Vagina (tissue), 2 donors: Measurements from ENCODE around the gene THAP9. TPM values are rescaled to one million over a fixed set of nuclear protein-coding genes. Genes with fewer than 3 reads are reported as not detected.

Experiments
- DNase-seq, 2 donors: peaks; one replicate each; pipeline ENCODE4 v3.0.0-alpha.2; 2017; ENCODE audit errors: extremely low spot score in 2 of 2
- H3K27ac ChIP-seq: fragments of 200-600 bp; sonication (generic); one replicate; pipeline ENCODE4 v1.5.1; 2019
- H3K27me3 ChIP-seq: fragments of 200-600 bp; sonication (generic); one replicate; pipeline ENCODE4 v1.5.1; 2019
- H3K36me3 ChIP-seq, 2 donors: fragments of 200-600 bp; sonication (generic); one replicate each; pipeline ENCODE4 v1.5.1; 2017 to 2019
- H3K4me1 ChIP-seq: fragments of 200-600 bp; sonication (generic); one replicate; pipeline ENCODE4 v1.5.1; 2019
- H3K4me3 ChIP-seq, 2 donors: fragments of 200-600 bp; sonication (generic); 1 replicate in 1 of 2; 2 replicates in 1 of 2; pipeline ENCODE4 v1.5.1; 2016 to 2019
- H3K9me3 ChIP-seq: fragments of 200-600 bp; sonication (generic); one replicate; pipeline ENCODE4 v1.5.1; 2019
- POLR2A ChIP-seq, 2 donors: fragments of 450-650 bp; IDR thresholded peaks; one replicate each; pipeline ENCODE4 v1.6.1; 2017; ENCODE audit warnings: antibody characterized with exemption in 2 of 2, mild to moderate bottlenecking in 2 of 2, moderate library complexity in 2 of 2
- POLR2AphosphoS5 ChIP-seq, 2 donors: sonication (generic); formaldehyde crosslinking; IDR thresholded peaks; one replicate each; pipeline ENCODE4 v1.9.0; 2017; ENCODE audit warnings: antibody characterized with exemption in 2 of 2, mild to moderate bottlenecking in 2 of 2, low read depth in 1 of 2; ENCODE audit not compliant: insufficient read depth in 1 of 2
- intact Hi-C: fragments of 100-400 bp; cut with DNase I; formaldehyde crosslinking; loops from one replicate; pipeline ENCODE4 v1.15.1; 2023
- total RNA-seq: library from RNA; depleted of rRNA; stranded (reverse); fragments of >200 nt; gene quantifications from one replicate; pipeline ENCODE4 v1.2.3, GENCODE V29; 2016
- TF ChIP-seq, protein P1 (sequence below), 3 experiments: fragments of 450-650 bp in 2 of 3; fragments of 200-600 bp in 1 of 3; sonication (generic) in 1 of 3; IDR thresholded peaks; one replicate each; pipeline ENCODE4 v1.5.1; 2017 to 2019; ENCODE audit warnings: antibody characterized with exemption in 3 of 3, mild to moderate bottlenecking in 2 of 3, moderate library complexity in 2 of 3

THAP9 gene
- total RNA-seq, 1 donor from 2014 or later: 4.2 TPM

DNA sequence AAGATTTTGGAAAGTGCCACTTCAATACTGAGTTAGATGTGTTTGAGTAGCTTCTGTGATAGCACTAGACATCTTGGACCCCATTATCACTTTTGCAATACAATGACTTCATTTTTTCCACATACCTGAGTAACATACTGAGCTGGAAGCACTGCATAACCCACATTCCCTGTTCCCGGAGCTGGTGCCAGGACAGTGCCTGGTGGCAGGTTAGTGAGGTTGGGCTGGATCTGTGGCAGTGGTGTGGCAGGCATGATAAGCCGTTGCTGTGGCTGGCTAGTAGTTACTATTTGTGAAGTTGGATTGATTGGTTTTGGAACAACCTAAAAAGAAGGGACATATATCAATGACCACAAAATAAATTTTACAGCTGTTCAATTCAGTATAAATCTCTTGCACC lies 38.9 kb downstream of the THAP9 start:
- no peak for DNase-seq
- Histone ChIP-seq H3K27me3 (no peaks in the 10 kb centered on the region), H3K27ac (no peak overlapping the region), H3K36me3 (peaks cover 0 to 37% of the 10 kb centered on the region in 2 donors), H3K4me1 (no peaks in the 10 kb centered on the region), H3K9me3 (no peaks in the 10 kb centered on the region), H3K4me3 (no peak overlapping the region)
- intact Hi-C loops: no loop called here
- TF ChIP-seq POLR2A (IDR thresholded peaks at IDR 0.05) (no peak), POLR2AphosphoS5 (IDR thresholded peaks at IDR 0.05; ENCODE audit: insufficient read depth in 1 of 2, low read depth in 1 of 2) (no peak)
- TF ChIP-seq, protein P1, sequence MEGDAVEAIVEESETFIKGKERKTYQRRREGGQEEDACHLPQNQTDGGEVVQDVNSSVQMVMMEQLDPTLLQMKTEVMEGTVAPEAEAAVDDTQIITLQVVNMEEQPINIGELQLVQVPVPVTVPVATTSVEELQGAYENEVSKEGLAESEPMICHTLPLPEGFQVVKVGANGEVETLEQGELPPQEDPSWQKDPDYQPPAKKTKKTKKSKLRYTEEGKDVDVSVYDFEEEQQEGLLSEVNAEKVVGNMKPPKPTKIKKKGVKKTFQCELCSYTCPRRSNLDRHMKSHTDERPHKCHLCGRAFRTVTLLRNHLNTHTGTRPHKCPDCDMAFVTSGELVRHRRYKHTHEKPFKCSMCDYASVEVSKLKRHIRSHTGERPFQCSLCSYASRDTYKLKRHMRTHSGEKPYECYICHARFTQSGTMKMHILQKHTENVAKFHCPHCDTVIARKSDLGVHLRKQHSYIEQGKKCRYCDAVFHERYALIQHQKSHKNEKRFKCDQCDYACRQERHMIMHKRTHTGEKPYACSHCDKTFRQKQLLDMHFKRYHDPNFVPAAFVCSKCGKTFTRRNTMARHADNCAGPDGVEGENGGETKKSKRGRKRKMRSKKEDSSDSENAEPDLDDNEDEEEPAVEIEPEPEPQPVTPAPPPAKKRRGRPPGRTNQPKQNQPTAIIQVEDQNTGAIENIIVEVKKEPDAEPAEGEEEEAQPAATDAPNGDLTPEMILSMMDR (IDR thresholded peaks at IDR 0.05): no peak

DNA sequence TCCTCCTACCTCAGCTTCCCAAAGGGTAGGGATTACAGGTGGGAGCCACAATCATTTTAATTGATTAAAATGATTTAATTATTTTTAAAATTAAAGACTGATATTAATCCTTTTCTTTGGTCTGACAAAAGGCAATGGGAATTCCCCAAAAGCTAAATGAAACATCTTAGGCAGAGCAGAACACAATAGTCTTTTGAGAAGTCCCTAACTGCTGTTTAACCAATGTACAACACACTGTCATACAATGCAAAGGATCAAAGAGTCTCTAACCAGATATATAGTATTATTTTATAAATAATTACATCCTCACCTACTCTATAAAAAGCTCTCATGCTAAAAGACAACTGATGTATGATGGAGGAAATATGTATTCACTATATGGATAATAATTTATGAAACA lies 47.0 kb downstream of the THAP9 start:
- intact Hi-C loops: no loop called here
- H3K27me3 ChIP-seq: no peaks in the 10 kb centered on the region
- TF ChIP-seq POLR2AphosphoS5 (IDR thresholded peaks at IDR 0.05; ENCODE audit: insufficient read depth in 1 of 2, low read depth in 1 of 2): no peak
- no peak for TF ChIP-seq POLR2A (IDR thresholded peaks at IDR 0.05)
- TF ChIP-seq, protein P1 (IDR thresholded peaks at IDR 0.05): no peak

GRCh38 chr4:82948647-82949204 lies 48.2 kb downstream of the THAP9 start:
- Histone ChIP-seq H3K27me3 (no peaks in the 10 kb centered on the region), H3K9me3 (no peaks in the 10 kb centered on the region), H3K4me1 (no peaks in the 10 kb centered on the region), H3K36me3 (peaks cover 0 to 9% of the 10 kb centered on the region in 2 donors), H3K4me3 (no peak overlapping the region), H3K27ac (no peak overlapping the region)
- TF ChIP-seq POLR2AphosphoS5 (IDR thresholded peaks at IDR 0.05; ENCODE audit: insufficient read depth in 1 of 2, low read depth in 1 of 2) (no peak), POLR2A (IDR thresholded peaks at IDR 0.05) (no peak)
- TF ChIP-seq, protein P1 (IDR thresholded peaks at IDR 0.05): no peak
- intact Hi-C loops: no loop called here
- no peak for DNase-seq

More for the DNA sequence above, 47.0 kb downstream of the THAP9 start:
- H3K27ac ChIP-seq: no peak overlapping the region
- no peak for DNase-seq
- peaks cover 0 to 9% of the 10 kb centered on the region in 2 donors for H3K36me3 ChIP-seq
- H3K4me3 ChIP-seq: no peak overlapping the region
- no peaks in the 10 kb centered on the region for H3K4me1 ChIP-seq
- no peaks in the 10 kb centered on the region for H3K9me3 ChIP-seq

GRCh38 chr4:82951196-82951595 lies 50.7 kb downstream of the THAP9 start:
- Histone ChIP-seq H3K27ac (no peak overlapping the region), H3K36me3 (no peaks in the 10 kb centered on the region), H3K4me1 (no peaks in the 10 kb centered on the region), H3K27me3 (no peaks in the 10 kb centered on the region), H3K9me3 (no peaks in the 10 kb centered on the region), H3K4me3 (no peak overlapping the region)
- no peak for DNase-seq
- TF ChIP-seq POLR2A (IDR thresholded peaks at IDR 0.05): no peak
- no peak for TF ChIP-seq POLR2AphosphoS5 (IDR thresholded peaks at IDR 0.05; ENCODE audit: insufficient read depth in 1 of 2, low read depth in 1 of 2)
- TF ChIP-seq, protein P1 (IDR thresholded peaks at IDR 0.05): no peak
- intact Hi-C loops: no loop called here

DNA sequence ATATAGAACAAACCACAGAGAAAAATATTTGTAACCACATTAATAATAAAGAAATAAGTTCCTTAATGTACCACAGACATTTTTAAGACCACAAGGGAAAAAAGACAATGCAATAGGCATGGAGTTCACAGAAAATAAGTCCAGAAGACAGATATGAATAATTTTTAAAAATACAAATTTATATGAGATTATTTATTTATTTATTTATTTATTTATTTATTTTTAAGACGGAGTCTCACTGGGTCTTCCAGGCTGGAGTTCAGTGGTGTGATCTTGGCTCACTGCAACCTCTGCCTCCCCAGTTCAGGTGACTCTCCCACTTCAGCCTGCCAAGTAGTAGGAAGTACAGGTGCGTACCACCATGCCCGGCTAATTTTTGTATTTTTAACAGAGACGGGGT lies 53.7 kb downstream of the THAP9 start:
- intact Hi-C loops: no loop called here
- no peak for DNase-seq
- Histone ChIP-seq H3K4me3 (no peak overlapping the region), H3K36me3 (no peaks in the 10 kb centered on the region), H3K4me1 (no peaks in the 10 kb centered on the region), H3K9me3 (no peaks in the 10 kb centered on the region), H3K27ac (no peak overlapping the region), H3K27me3 (no peaks in the 10 kb centered on the region)
- TF ChIP-seq POLR2AphosphoS5 (IDR thresholded peaks at IDR 0.05; ENCODE audit: insufficient read depth in 1 of 2, low read depth in 1 of 2) (no peak), POLR2A (IDR thresholded peaks at IDR 0.05) (no peak)
- TF ChIP-seq, protein P1 (IDR thresholded peaks at IDR 0.05): no peak
